Sciatic nerve (tissue), 2 donors: ENCODE data around the gene ADPGK. TPM values are rescaled to one million over a fixed set of nuclear protein-coding genes. Genes with fewer than 3 reads are reported as not detected.
A peak's percentile ranks its signal among the peaks of the same experiment; 100 is the strongest.
"Not testable (repeated sequence)": the region's sequence is repeated elsewhere in the genome, so short reads cannot be mapped to it uniquely, and the experiment has no call there.

Experiments
- ATAC-seq: fragments of 200-7000 bp; cut with Tn5 transposase; one replicate; pipeline ENCODE4 v1.9.1; 2020; ENCODE audit warnings: mild to moderate bottlenecking, moderate library complexity
- DNase-seq: peaks from one replicate; pipeline ENCODE4 v3.0.0-alpha.2; 2020; ENCODE audit warnings: low spot score
- intact Hi-C: fragments of 100-400 bp; cut with DNase I; formaldehyde crosslinking; loops from one replicate; pipeline ENCODE4 v1.14.2; 2022
- total RNA-seq: library from RNA; stranded (reverse); fragmentation: NEBNext Ultra II Directional; extraction: Animal tissue kit (Norgen Biotek cat#: 25700); gene quantifications from one replicate; pipeline ENCODE4 v1.2.1, GENCODE V29; 2021
- donor health status: DM: no; HTN: no; CAD: no.
- donor health status: DM: no; HTN: no; CAD: no.

ADPGK gene
- total RNA-seq, 1 donor from 2014 or later: 50.6 TPM

DNA sequence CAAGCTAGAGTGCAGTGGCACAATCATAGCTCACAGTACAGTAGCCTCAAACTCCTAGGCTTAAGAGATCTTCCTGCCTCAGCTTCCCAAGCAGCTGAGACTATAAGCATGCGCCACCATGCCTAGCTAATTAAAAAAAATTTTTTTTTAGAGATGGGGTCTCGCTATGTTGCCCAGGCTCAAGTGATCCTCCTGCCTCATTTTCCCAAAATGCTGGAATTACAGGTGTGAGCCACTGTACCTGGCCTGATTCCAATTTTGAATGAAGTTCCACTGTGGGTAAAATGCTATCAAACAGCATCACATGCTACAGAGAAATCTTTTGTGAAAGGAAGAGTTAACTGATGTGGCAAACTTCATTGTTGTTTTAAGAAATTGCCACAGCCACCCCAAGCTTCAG is 17.5 kb downstream of the ADPGK start:
- no peak for DNase-seq
- intact Hi-C loops: no loop called here
- ATAC-seq: no peak

DNA sequence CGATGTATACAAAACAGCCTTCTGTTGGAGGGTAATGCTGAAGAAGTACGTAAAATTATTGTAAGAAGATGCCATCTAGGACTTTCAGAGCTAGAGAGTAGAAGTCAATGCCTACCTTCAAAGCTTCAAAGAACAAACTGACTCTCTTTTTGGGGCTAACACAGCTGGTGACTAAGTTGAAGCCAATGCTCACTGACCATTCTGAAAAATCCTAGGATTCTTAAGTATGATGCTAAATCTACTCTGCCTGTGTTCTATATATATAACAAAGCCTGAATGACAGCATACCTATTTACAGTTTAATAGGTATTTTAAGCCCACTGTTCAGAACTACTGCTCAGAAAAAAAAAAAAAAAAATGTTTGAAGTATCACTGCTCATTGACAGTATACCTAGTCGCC is 18.9 kb downstream of the ADPGK start:
- no peak for ATAC-seq
- intact Hi-C loops: no loop called here
- DNase-seq: no peak

DNA sequence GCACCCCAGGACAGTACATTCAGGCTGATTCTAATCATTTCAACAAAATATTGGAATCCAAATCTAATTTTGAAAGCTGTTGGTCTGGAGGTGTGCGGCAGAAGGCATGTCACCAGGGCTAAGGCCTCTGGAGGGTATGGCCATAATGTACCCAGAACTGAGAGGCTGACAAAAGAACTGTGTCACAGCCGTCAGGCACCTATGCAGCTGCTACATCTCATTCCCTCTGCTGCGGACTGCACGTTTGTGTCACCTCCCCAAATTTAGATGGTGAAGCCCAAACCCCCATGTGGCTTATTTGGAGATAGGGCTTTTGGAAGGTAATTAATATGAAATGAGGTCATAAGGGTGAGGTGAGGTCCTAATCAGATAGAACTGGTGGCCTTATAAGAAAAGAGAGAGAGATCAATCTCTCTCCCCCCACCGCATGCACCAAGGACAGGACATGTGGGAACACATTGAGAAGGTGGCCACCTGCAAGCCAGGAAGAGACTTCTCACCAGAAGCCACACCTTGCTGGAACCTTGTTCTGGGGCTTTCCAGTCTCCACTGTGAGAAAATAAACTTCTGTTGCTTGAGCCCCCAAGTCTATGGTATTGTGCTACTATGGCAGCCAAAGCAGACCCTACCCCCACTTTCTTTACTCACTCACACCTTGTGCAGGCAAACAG is 22.8 kb downstream of the ADPGK start:
- intact Hi-C loops: no loop called here
- no peak for DNase-seq

DNA sequence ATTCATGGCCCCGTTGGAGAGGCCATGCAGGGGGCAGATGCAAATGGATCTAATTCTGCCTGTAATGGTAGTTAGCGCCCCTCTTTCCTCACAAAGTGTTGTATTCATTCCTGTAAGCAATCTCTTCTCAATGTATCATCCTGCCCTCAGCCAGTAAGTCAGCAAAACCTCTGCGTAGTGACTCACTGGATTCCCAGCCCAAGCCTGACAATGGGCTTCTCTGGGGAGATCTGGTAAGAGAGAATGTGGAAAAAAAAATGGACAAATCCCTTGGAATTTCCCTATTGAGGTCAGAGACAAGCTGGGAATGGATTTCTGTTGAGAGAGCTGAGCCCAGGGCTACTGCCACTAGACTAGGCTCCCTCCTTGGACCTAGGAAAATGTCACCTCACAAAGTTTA is 25.4 kb downstream of the ADPGK start:
- intact Hi-C loops: no loop called here
- no peak for DNase-seq
- ATAC-seq: no peak

More for the DNA sequence above, 22.8 kb downstream of the ADPGK start:
- ATAC-seq: no peak

DNA sequence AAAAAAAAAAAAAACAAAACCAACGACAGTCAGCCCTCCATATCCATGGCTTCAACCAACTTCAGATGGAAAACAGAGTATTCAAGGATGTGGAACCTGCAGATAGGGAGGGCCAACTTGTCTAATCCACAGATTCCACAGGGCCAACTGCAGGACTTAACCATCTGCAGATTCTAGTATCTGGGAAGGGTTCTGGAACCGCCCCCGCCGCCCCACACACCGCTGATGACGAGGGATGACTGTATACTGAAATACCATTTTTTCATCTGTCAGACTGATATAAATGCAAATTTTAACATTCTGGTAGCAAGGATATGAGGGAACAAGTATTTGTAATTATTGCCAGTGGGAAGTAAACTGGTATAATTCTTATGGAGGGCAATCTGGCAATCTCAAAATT is 29.5 kb downstream of the ADPGK start:
- ATAC-seq (no peak), DNase-seq (no peak)
- intact Hi-C loops: no loop called here

DNA sequence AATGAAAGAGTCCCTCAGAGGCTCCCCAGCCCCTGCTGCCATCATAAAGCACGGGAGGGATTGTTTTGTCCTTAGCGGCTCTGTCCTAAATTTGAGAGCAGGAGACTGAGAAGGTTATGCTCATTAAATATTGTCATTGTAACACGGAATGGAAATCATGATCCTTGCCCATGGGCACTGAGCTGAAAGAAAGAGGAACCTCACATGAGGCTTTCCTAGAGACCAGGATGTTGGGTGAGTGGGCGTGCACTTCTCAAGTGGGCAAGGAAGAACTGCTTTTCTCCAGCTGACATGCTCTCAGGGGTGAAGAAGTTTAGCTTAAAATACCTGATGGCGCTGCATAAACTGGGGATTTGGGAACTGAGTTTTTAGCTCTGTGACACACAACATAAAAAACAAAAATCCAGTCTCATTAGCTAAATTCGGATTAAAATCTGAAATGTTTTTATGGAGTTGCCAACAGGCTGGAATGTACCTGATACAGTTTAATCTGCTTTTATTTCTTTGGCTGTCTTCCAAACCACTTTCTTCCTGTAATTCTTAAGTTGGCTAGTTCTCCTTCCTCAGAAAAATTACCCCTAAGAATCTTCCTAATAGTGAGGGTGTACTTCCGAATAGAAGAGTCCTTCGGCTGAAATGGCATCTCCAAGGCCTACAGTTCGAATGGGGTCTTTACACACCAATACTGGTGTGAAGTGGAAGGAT is 31.7 kb downstream of the ADPGK start:
- intact Hi-C loops: no loop called here
- DNase-seq: no peak
- peak; percentile 61 for ATAC-seq

DNA sequence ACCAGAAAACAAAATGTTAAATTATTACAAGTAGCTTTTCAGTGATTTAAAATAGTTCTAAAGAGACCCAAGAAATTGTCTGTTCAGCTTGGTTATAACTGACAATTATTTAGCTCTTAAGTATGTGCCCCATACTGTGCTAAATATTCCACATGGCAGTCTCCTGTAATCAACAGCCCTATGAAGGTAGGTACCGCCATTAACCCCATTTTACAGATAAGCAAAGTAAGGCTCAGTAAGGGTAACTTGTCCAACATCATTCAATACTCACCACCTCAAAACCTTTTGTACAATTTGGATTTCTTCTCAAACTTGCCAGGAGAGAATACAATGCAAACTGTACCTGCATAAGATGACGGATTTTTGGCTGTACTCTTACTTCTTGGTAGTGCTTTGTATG is 33.9 kb downstream of the ADPGK start:
- DNase-seq: no peak
- intact Hi-C loops: no loop called here
- no peak for ATAC-seq

DNA sequence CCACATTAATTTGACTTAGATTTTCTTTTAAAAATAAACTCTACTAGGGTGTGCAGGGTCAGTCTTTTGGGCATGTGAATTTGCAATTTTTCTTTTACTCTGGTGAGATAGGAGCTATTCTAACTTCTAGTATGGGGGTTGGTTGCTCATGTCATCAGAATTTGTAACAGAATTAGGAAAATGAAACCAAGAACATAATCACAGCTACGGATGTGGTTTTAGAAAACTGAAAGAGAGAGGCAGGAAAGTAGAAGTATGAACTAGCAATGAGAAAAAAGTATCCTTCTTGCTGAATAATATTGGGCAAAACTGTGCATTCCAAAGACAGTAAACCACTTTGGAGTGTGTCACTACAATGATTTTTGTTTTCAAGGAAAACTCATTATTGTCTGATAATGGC is 43.3 kb downstream of the ADPGK start:
- DNase-seq: no peak
- intact Hi-C loops: no loop called here
- ATAC-seq: no peak

DNA sequence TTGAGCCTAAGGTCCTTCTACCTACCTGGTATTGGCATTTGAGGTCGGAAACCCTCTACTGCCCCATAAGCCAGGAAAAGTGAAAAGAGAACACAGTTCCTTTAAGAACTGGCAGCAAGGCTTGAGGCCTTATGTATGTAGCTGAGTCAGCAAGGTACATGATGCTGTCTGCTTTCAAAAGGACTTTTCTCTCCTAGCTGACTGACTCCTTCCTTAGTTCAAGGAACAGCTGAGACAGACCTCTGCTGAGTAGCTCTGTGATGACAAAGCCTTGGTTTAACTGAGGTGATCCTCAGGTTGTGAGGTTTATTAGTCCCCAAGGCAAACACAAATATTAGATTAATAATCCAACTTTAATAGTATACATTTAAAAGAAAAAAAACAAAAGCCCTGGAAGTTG is 45.8 kb downstream of the ADPGK start:
- intact Hi-C loops: no loop called here
- DNase-seq (no peak), ATAC-seq (no peak)

DNA sequence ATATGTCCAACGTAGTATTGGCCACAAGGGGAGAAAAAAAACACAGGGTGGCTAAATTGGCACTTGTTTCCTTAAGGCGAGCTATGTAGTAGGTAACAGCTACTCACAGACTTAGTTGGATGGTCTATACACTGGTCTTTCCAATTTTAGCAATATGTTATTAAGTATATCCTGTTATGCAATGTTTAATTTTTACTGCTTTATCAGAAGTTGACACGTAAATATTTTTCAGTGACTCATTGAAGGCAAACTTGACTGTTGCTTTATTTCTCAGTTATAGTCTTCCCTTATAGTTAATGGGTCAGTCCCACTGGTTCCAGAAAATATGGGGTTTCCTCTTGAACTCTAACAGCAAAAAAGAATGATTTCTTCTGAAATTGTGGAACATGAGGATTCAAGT is 46.5 kb downstream of the ADPGK start:
- DNase-seq (no peak), ATAC-seq (no peak)
- intact Hi-C loops: no loop called here

DNA sequence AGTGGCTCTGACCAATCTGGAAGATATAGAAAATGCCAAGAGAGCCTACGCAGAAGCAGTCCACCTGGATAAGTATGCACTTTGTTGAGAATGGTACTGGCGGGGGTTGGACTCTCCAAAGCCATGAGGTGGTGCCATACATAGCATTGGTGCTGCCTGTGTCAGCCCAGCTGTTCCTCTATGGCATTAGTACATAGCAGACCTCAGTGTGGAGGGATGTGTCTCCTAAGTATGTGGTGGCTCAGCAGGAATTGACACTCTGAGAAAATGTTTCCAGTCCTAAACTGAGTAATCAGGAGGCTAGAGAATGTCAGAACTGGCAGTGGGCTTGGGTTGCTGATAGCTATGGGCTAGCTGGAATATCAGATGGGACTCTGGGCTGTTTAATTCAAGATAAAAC is 48.4 kb downstream of the ADPGK start:
- no peak for DNase-seq
- intact Hi-C loops: no loop called here
- ATAC-seq: no peak

DNA sequence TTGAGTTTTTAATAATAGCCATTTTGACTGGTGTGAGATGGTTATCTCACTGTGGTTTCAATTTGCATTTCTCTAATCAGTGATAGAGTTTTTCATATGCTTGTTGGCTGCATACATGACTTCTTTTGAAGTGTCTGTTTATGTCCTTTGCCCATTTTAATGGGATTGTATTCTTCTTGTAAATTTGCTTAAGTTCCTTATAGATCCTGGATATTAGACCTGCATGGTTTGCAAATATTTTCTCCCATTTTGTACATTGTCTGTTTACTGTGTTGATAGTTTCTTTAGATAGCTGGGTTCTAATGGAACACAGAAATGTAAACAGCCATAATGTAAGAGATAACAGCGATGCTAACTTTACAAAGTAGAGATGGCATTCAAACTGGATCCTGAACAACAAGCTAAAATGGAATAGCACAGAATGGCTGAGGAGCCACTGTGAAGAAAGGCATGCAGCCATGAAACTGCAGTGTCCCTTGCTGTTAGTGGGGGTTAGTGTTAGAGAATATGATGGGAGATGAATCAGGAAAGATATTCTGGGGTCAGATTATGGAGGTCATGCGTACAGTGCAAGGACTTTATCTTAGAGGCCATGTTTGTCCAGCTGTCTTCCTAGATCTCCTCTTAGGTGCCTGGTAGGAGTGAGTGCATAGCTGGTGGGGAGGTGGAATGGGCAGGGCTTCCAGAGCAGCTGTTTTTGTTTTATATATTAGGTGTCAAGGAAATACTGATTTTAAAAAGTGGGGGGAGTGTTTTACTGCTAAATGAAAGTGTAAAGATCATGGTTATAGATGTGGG is 49.4 kb downstream of the ADPGK start:
- intact Hi-C loops: no loop called here
- DNase-seq (no peak), ATAC-seq (no peak)

DNA sequence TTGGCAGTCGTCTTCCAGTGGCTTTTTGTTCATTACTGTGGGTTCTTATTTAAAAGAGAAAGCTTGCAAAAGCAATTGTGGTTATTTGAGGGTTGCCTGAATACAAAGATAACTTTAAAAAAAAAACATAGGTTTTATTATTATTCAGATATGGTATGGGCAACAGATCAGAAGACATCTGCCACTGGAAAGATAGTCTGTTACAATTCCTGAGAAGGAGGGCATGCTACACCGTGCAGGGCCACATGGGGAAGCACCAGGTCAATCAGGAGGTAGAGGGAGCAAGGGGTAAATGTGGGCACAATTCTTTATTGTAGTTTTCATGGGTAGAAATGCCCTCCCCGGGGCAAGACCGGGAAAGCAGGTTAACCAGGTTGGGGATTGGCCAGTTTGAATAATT is 51.0 kb downstream of the ADPGK start:
- ATAC-seq (no peak), DNase-seq (no peak)
- intact Hi-C loops: no loop called here

DNA sequence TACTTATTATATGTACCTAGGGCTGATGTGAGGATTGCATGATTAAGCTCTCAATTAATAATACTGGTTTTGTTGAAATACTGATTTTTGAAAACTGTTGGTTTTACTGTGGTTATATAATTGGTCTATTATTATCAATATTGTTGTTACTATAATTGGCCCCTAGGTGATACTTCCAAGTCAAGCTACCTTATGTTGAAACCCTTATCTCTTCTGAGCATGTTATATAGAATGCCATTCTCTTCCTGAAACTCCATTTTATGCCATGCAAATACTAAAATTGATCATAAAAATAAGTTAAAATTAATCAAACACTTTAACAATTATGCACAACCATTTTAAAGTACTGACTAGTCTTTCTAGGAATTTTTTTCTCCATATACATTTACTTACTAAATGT is 51.5 kb downstream of the ADPGK start:
- ATAC-seq (no peak), DNase-seq (no peak)
- intact Hi-C loops: no loop called here

DNA sequence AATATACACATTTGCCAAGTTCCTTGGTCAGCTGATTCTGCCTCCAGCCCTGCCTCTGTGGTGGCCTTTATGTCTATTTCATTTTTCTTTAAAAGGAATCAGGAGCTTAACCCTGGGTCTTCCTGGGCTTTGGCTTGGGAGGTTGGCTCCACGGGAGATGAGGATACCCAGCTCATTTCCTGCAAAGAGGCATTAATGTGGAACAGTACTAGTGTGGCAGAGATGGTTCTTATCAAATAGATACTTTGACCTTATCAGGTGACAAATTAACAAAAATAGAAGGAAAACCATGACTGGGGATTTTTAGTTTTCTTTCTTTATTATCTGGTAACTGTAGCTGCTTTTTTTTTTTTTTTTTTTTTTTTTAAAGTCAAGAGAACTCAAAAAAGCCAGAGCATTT is 54.7 kb downstream of the ADPGK start:
- intact Hi-C loops: no loop called here

DNA sequence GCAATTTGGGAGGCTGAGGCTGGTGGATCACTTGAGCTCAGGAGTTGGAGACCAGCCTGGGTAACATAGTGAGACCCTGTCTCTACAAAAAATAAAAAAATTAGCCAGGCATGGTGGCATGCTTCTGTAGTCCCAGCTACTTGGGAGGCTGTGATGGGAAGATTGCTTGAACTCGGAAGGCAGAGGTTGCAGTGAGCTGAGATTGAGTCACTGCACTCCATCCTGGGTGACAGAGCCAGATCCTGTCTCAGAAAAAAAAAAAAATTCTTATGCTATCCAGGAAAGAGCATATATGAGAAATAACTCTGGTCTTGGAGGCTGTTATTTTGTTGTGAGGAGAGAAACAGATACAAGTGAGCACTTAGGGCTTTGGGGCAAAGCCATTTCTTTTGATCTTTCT is 55.3 kb downstream of the ADPGK start:
- intact Hi-C loops, ATAC-seq, DNase-seq: not testable (repeated sequence)

More for the DNA sequence above, 54.7 kb downstream of the ADPGK start:
- DNase-seq (no peak), ATAC-seq (no peak)

DNA sequence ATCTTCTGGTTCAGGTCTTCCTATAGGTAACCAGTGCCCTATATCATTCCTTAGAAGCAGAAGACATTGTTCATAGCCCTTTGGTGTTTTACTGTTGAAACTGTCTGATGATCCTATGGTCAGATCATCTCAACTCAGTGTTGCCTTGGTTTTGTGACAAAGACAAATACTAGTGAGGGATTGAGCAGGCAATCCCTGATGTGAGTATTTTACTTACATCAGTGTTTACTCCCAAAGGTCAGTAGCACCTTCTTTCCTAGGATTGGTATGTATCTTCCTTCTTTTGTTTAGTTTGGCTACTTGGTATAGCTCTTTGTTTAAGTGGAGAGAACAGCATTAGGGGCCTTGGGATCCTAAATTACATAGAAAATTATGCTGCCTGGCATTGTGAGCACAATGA is 56.4 kb downstream of the ADPGK start:
- intact Hi-C loops: no loop called here
- ATAC-seq (no peak), DNase-seq (no peak)

DNA sequence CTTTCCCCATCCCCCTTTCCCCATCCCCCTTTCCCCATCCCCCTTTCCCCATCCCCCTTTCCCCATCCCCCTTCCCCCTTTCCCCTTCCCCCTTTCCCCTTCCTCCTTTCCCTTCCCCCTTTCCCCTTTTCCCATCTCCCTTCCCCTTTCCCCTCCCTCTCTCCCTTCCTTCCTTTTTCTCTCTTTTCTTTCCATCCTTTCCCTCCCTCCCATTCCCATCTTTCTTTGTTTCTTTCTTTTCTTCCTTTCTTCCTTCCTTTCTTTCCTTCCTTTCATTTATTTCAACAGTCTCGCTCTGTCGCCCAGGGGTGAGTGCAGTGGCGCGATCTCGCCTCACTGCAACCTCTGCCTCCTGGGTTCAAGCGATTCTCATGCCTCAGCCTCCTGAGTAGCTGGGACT is 57.7 kb downstream of the ADPGK start:
- DNase-seq, ATAC-seq, intact Hi-C loops: not testable (repeated sequence)

DNA sequence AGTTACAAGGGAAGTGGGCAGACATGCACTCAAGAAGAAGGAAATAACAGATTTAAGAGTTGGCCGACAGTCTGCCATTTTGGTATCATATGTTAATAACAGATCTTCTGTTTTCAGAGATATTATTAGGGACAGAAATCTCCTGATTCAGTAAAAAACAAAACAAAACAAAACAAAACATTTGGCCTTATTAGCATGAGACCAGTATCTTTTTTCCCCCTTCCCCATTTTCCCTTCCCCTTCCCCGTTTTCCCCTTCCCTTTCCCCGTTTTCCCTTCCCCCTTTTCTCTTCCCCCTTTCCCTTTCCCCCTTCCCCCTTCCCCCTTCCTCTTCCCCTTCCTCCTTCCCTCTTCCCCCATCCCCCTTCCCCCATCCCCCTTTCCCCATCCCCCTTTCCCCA is 58.1 kb downstream of the ADPGK start:
- DNase-seq (no peak), ATAC-seq (no peak)
- intact Hi-C loops: no loop called here

DNA sequence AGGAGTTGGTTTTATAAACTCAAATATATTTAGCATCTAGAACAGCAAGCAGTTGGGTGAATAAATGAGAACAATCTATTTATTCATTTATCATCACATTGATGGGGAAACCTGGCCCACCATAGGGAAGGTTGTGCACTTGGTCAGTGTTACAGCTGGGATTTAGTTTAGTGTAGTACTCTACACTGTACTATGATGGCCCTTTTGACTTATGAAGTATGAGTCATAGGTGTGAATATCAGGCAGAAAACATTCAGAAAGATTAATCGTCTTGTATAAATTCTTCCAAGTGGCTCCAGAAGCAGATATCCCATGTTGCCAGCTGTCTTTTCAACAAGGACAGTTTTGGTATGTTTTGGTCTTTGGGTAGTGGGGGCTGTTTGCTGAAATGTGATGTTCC is 59.5 kb downstream of the ADPGK start:
- DNase-seq: no peak
- no peak for ATAC-seq
- intact Hi-C loops: no loop called here
